Glomerular visceral epithelial cell (primary cell): ENCODE results near the gene TOB2.
"Not testable (repeated sequence)": the region's sequence is repeated elsewhere in the genome, so short reads cannot be mapped to it uniquely, and the experiment has no call there.

Experiments used
- DNase-seq: peaks from one replicate; pipeline ENCODE4 v3.0.0-alpha.2; 2016; ENCODE audit errors: extremely low spot score

TOB2 gene

GRCh38 chr22:41468381-41469217, 22.0 kb upstream of the TOB2 start, which contains the start of the genes ACO2 and PHF5A:
Gene ACO2 (plus strand): TSS chr22:41469117. CDS start chr22:41469147, 30 bp downstream.
Gene PHF5A (minus strand): TSS chr22:41468692. CDS start chr22:41468653, 39 bp downstream.
- peak; percentile 93 for DNase-seq

GRCh38 chr22:41461901-41462300, 15.3 kb upstream of the TOB2 start:
- DNase-seq = no peak

- not testable (repeated sequence) for DNase-seq
Measured at GRCh38 chr22:41460071-41460470, 13.5 kb upstream of the TOB2 start.

GRCh38 chr22:41459431-41459830, 12.8 kb upstream of the TOB2 start:
- no peak for DNase-seq

- no peak for DNase-seq
Measured at GRCh38 chr22:41458161-41458728, 11.6 kb upstream of the TOB2 start.

GRCh38 chr22:41448189-41448808, 1.7 kb upstream of the TOB2 start:
- DNase-seq = peak; percentile 98

- peak; percentile 55 for DNase-seq
Measured at GRCh38 chr22:41447435-41448188, 1.0 kb upstream of the TOB2 start.

GRCh38 chr22:41446057-41446501, 522 bp downstream of the TOB2 start:
- DNase-seq = peak; percentile 16

- peak; percentile 22 for DNase-seq
Measured at GRCh38 chr22:41445129-41446056, 1.2 kb downstream of the TOB2 start.

GRCh38 chr22:41444360-41445128, 2.1 kb downstream of the TOB2 start:
- peak; percentile 95 for DNase-seq

GRCh38 chr22:41442240-41442792, 4.3 kb downstream of the TOB2 start:
- no peak for DNase-seq

- DNase-seq = not testable (repeated sequence)
Measured at GRCh38 chr22:41440511-41440910, 6.1 kb downstream of the TOB2 start.

- DNase-seq = no peak
Measured at GRCh38 chr22:41437198-41437597, 9.4 kb downstream of the TOB2 start.

GRCh38 chr22:41436322-41437113, 10.1 kb downstream of the TOB2 start:
- no peak for DNase-seq

- no peak for DNase-seq
Measured at GRCh38 chr22:41435560-41435959, 11.0 kb downstream of the TOB2 start.

GRCh38 chr22:41434361-41435003, 12.1 kb downstream of the TOB2 start:
- DNase-seq = not testable (repeated sequence)

- not testable (repeated sequence) for DNase-seq
Measured at GRCh38 chr22:41433480-41433879, 13.1 kb downstream of the TOB2 start.

- no peak for DNase-seq
Measured at GRCh38 chr22:41431656-41432055, 14.9 kb downstream of the TOB2 start.
